PFSK-1 (cell line): ENCODE data around the gene SUMO3.

Experiments
- FOXP2 ChIP-seq: optimal IDR thresholded peaks from 2 replicates; pipeline ENCODE3; 2011; ENCODE audit warnings: borderline replicate concordance, control low read depth, inconsistent platforms; ENCODE audit not compliant: insufficient read depth; ENCODE audit errors: extremely low read length, extremely low read depth
- POLR2AphosphoS5 ChIP-seq: IDR thresholded peaks from 2 replicates; pipeline ENCODE4 v1.6.1; 2012; ENCODE audit warnings: low read depth, mild to moderate bottlenecking, control low read depth, low read length, moderate library complexity
- REST ChIP-seq, 2 experiments: IDR thresholded peaks; 2 replicates each; pipeline versions ENCODE4 v1.6.1 to v1.8.0; 2011 to 2012; ENCODE audit warnings: low read depth in 2 of 2, low read length in 2 of 2, control low read depth in 1 of 2, inconsistent platforms in 1 of 2, mild to moderate bottlenecking in 1 of 2, moderate library complexity in 1 of 2; ENCODE audit not compliant: insufficient read depth in 1 of 2
- SIN3A ChIP-seq: IDR thresholded peaks from 2 replicates; pipeline ENCODE4 v1.6.1; 2012; ENCODE audit warnings: mild to moderate bottlenecking, low read length, moderate library complexity, borderline replicate concordance; ENCODE audit not compliant: insufficient read depth
- TAF1 ChIP-seq: IDR thresholded peaks from 2 replicates; pipeline ENCODE4 v1.6.1; 2012; ENCODE audit warnings: low read length, control low read depth, borderline replicate concordance; ENCODE audit not compliant: insufficient read depth

SUMO3 gene

GRCh38 chr21:44862869-44863685, 45.2 kb upstream of the SUMO3 start:
- TF ChIP-seq SIN3A (no peak), FOXP2 (no peak), POLR2AphosphoS5 (no peak), REST (IDR thresholded peaks at IDR 0.05; ENCODE audit: insufficient read depth in 1 of 2, low read depth in 2 of 2, low read length in 2 of 2) (no peak), TAF1 (no peak)

GRCh38 chr21:44858791-44859190, 40.9 kb upstream of the SUMO3 start:
- TF ChIP-seq SIN3A: no peak
- no peak for TF ChIP-seq POLR2AphosphoS5
- no peak for TF ChIP-seq TAF1
- no peak for TF ChIP-seq FOXP2
- TF ChIP-seq REST (IDR thresholded peaks at IDR 0.05; ENCODE audit: insufficient read depth in 1 of 2, low read depth in 2 of 2, low read length in 2 of 2): no peak

GRCh38 chr21:44858291-44858690, 40.4 kb upstream of the SUMO3 start:
- no peak for TF ChIP-seq TAF1
- TF ChIP-seq POLR2AphosphoS5: no peak
- no peak for TF ChIP-seq REST (IDR thresholded peaks at IDR 0.05; ENCODE audit: insufficient read depth in 1 of 2, low read depth in 2 of 2, low read length in 2 of 2)
- TF ChIP-seq SIN3A: no peak
- no peak for TF ChIP-seq FOXP2

GRCh38 chr21:44857127-44857892, 39.4 kb upstream of the SUMO3 start:
- TF ChIP-seq SIN3A: no peak
- no peak for TF ChIP-seq TAF1
- no peak for TF ChIP-seq REST (IDR thresholded peaks at IDR 0.05; ENCODE audit: insufficient read depth in 1 of 2, low read depth in 2 of 2, low read length in 2 of 2)
- TF ChIP-seq POLR2AphosphoS5: no peak
- no peak for TF ChIP-seq FOXP2
